HepG2 (cell line): Measurements from ENCODE around the gene EIF4G1.

Source experiments
- BCL6 ChIP-seq: IDR thresholded peaks from 2 replicates; pipeline ENCODE4 v1.6.1; 2016; ENCODE audit warnings: missing genetic modification reagents, missing compliant biosample characterization
- CTCF ChIP-seq: sonication (generic); formaldehyde crosslinking; IDR thresholded peaks from 2 replicates; pipeline ENCODE4 v1.5.0; 2020; ENCODE audit warnings: mild to moderate bottlenecking, missing genetic modification reagents, moderate library complexity
- HNF4G ChIP-seq, 2 experiments: sonication (generic) in 1 of 2; formaldehyde crosslinking in 1 of 2; IDR thresholded peaks; 2 replicates each; pipeline versions ENCODE4 v1.4.0 to v1.6.1; 2011 to 2020; ENCODE audit warnings: borderline replicate concordance in 2 of 2, low read depth in 2 of 2, mild to moderate bottlenecking in 2 of 2, low read length in 1 of 2, missing genetic modification reagents in 1 of 2, moderate library complexity in 1 of 2
- JUN ChIP-seq: sonication (generic); formaldehyde crosslinking; IDR thresholded peaks from 2 replicates; pipeline ENCODE4 v1.4.0; 2020; ENCODE audit warnings: mild to moderate bottlenecking, missing genetic modification reagents
- MED8 ChIP-seq: sonication (generic); formaldehyde crosslinking; IDR thresholded peaks from 2 replicates; pipeline ENCODE4 v1.8.1; 2023; ENCODE audit warnings: mild to moderate bottlenecking, missing genetic modification reagents; ENCODE audit not compliant: insufficient replicate concordance
- PBX2 ChIP-seq: IDR thresholded peaks from 2 replicates; pipeline ENCODE4 v1.6.1; 2016; ENCODE audit warnings: control low read depth
- POLR2A ChIP-seq, 2 experiments: IDR thresholded peaks; 2 replicates each; pipeline ENCODE4 v1.6.1; 2011; ENCODE audit warnings: low read depth in 2 of 2, low read length in 2 of 2, mild to moderate bottlenecking in 1 of 2, moderate library complexity in 1 of 2; ENCODE audit not compliant: insufficient read depth in 1 of 2
- SATB2 ChIP-seq: sonication (generic); formaldehyde crosslinking; IDR thresholded peaks from 2 replicates; pipeline ENCODE4 v1.5.0; 2020; ENCODE audit warnings: missing genetic modification reagents
- ZSCAN25 ChIP-seq: sonication (generic); formaldehyde crosslinking; IDR thresholded peaks from 2 replicates; pipeline ENCODE4 v1.8.0; 2022; ENCODE audit warnings: mild to moderate bottlenecking, missing genetic modification reagents

DNA sequence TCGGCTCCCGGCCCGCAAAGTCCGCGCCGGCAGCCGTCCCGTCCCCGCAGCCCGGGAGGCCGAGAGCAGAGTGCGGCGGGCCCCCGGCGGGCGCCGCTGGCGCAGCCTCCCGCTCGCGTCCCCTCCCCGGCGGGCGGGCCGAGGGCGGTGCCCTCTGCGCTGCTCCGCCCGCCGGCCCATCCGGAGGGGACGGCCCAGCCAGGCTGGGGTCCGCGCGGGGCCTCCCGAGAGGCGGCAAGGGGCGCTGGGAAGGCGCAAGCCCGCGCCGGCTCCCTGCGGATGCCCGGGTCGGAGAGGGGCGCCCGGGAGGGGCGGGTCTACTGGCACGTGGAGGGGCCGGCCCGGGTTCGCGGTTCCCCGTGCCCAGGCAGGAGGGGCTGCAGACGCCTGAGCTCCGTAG lies 47.1 kb downstream of the EIF4G1 start, which contains the start of the genes CLCN2 and POLR2H:
- no peak for TF ChIP-seq BCL6 (CRISPR knock-in tag)
- TF ChIP-seq SATB2, result no peak; the same call in 1 of the 2 replicates
- TF ChIP-seq PBX2 (CRISPR knock-in tag), result no peak
- TF ChIP-seq ZSCAN25 (CRISPR knock-in tag), result 0 out of 2 replicates have a peak, but pooled peaks have one; percentile 18
- TF ChIP-seq HNF4G (IDR thresholded peaks at IDR 0.05; ENCODE audit: borderline replicate concordance, low read depth, low read length), result no peak
- TF ChIP-seq HNF4G (CRISPR knock-in tag; IDR thresholded peaks at IDR 0.05; ENCODE audit: borderline replicate concordance, low read depth), result no peak
- TF ChIP-seq POLR2A (IDR thresholded peaks at IDR 0.05; ENCODE audit: insufficient read depth in 1 of 2, low read depth in 2 of 2, low read length in 2 of 2), result no peak
- TF ChIP-seq JUN (CRISPR knock-in tag), result no peak
- TF ChIP-seq CTCF (CRISPR knock-in tag), result no peak
- no peak for TF ChIP-seq MED8 (CRISPR knock-in tag)
